Breast epithelium (tissue), 4 donors: ENCODE data around the gene ADARB1. TPM values are rescaled to one million over a fixed set of nuclear protein-coding genes. Genes with fewer than 3 reads are reported as not detected.
A peak's percentile ranks its signal among the peaks of the same experiment; 100 is the strongest.

Experiments used
- DNase-seq, 2 donors: peaks; one replicate each; pipeline ENCODE4 v3.0.0-alpha.2; 2019; ENCODE audit warnings: low spot score in 2 of 2
- H3K27ac ChIP-seq, 2 donors: fragments of 200-600 bp; sonication (generic) in 1 of 2; one replicate each; pipeline ENCODE4 v1.5.1; 2016 to 2019; ENCODE audit warnings: mild to moderate bottlenecking in 1 of 2
- H3K27me3 ChIP-seq, 2 donors: fragments of 200-600 bp; sonication (generic) in 1 of 2; one replicate each; pipeline versions ENCODE4 v1.5.1 to v1.6.0; 2017 to 2019; ENCODE audit warnings: control low read depth in 1 of 2, mild to moderate bottlenecking in 1 of 2
- H3K36me3 ChIP-seq: fragments of 200-600 bp; one replicate; pipeline ENCODE4 v1.5.1; 2019
- H3K4me1 ChIP-seq, 2 donors: fragments of 200-600 bp; sonication (generic); one replicate each; pipeline ENCODE4 v1.5.1; 2016 to 2019; ENCODE audit warnings: control low read depth in 1 of 2
- H3K4me3 ChIP-seq, 3 donors: fragments of 200-600 bp; sonication (generic); 1 replicate in 2 of 3; 2 replicates in 1 of 3; pipeline ENCODE4 v1.5.1; 2016 to 2019; ENCODE audit warnings: mild to moderate bottlenecking in 3 of 3, moderate library complexity in 2 of 3
- H3K9me3 ChIP-seq, 2 donors: fragments of 200-600 bp; sonication (generic) in 1 of 2; one replicate each; pipeline ENCODE4 v1.5.1; 2016 to 2019; ENCODE audit warnings: control low read depth in 1 of 2
- CTCF ChIP-seq, 3 donors: fragments of 450-650 bp; IDR thresholded peaks; one replicate each; pipeline ENCODE4 v1.5.1; 2016 to 2017; ENCODE audit warnings: antibody characterized with exemption in 3 of 3, mild to moderate bottlenecking in 3 of 3, moderate library complexity in 3 of 3
- POLR2A ChIP-seq: fragments of 450-650 bp; IDR thresholded peaks from one replicate; pipeline ENCODE4 v1.6.1; 2016; ENCODE audit warnings: antibody characterized with exemption, mild to moderate bottlenecking, moderate library complexity
- POLR2AphosphoS5 ChIP-seq, 3 donors: sonication (generic); formaldehyde crosslinking; IDR thresholded peaks; one replicate each; pipeline ENCODE4 v1.6.1; 2017; ENCODE audit warnings: antibody characterized with exemption in 3 of 3
- intact Hi-C: fragments of 100-400 bp; cut with DNase I; formaldehyde crosslinking; loops from one replicate; pipeline ENCODE4 v1.15.1; 2023; ENCODE audit warnings: low total_unique reads
- total RNA-seq, 3 donors: library from RNA; depleted of rRNA; stranded (reverse); fragments of >200 nt; gene quantifications; one replicate each; pipeline ENCODE4 v1.1.0, GENCODE V29; 2016

The ADARB1 gene
- total RNA-seq, 3 donors from 2014 or later = 19.9 to 21.3 (median 20.0) TPM

- H3K4me3 ChIP-seq = no peak overlapping the region
- no peaks in the 10 kb centered on the region for H3K9me3 ChIP-seq
- no peaks in the 10 kb centered on the region for H3K36me3 ChIP-seq
- no peak for TF ChIP-seq CTCF (IDR thresholded peaks at IDR 0.05)
- no peak for TF ChIP-seq POLR2A
- TF ChIP-seq POLR2AphosphoS5 (IDR thresholded peaks at IDR 0.05) = no peak
- intact Hi-C loops = no loop called here
- no peaks in the 10 kb centered on the region for H3K4me1 ChIP-seq
- H3K27ac ChIP-seq = no peak overlapping the region
- peak in 1 of 2 donors; percentile 15 for DNase-seq
- peaks cover 3 to 8% of the 10 kb centered on the region in 2 donors for H3K27me3 ChIP-seq
These were observed 183.4 kb downstream of the ADARB1 start for GRCh38 chr21:45257673-45258341.

DNA sequence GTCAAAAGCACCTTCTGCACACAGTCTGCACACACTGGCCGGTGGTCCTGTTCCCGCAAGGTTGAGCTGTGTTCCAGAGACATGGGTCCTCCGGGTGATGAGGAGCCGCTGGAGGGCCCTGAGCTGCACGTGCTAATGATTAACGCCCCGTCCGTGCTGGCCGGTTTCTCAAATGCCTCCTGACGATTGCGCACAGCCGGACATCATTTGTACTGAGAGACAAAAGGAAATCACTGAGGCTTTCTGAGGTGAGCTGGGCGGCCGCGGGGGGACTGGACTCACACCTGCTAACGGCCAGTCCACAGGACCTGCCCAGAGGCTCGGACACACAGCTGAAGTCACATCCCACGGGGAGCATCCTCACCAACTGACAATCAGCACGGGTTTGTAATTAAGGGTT lies 184.1 kb downstream of the ADARB1 start:
- Histone ChIP-seq H3K27me3 (peaks cover 3 to 8% of the 10 kb centered on the region in 2 donors), H3K4me1 (no peaks in the 10 kb centered on the region), H3K9me3 (no peaks in the 10 kb centered on the region), H3K27ac (no peak overlapping the region), H3K4me3 (no peak overlapping the region), H3K36me3 (no peaks in the 10 kb centered on the region)
- intact Hi-C loops = no loop called here
- DNase-seq = peak; percentile 11 to 38
- TF ChIP-seq POLR2AphosphoS5 (IDR thresholded peaks at IDR 0.05) (no peak), CTCF (IDR thresholded peaks at IDR 0.05) (no peak), POLR2A (no peak)

GRCh38 chr21:45259206-45259840 lies 184.9 kb downstream of the ADARB1 start:
- intact Hi-C loops = no loop called here

DNA sequence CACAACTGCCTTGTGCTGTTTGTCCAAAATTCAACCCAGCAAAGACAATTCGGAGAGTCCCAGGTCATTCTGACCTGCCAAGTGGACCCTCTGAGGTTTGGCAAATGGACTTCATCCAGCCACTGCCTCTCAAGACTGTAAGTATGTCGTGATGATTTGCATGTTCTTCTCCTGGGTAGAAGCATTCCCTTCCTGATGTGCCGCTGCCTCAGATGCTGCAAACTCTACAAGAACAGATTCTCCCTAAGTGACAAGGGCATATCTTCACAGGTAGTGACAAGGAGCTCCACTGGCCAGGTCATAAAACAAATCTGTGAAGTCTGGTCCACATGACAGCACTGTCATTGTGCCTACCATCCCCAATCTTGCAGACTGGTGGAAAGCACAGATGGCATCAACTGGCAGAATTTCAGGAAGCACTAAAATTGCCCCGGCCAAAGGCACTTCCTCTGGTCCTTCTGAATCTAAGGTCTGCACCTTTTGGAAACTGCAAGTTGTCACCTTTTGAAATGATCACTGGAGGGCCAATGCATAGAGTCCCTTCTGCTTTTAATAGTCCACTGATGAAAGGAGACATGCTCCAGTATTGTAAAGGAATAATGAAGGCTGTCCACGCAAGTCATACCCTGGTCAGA lies 185.9 kb downstream of the ADARB1 start:
- Histone ChIP-seq H3K27me3 (peaks cover 3 to 8% of the 10 kb centered on the region in 2 donors), H3K9me3 (no peaks in the 10 kb centered on the region), H3K27ac (no peak overlapping the region), H3K4me1 (no peaks in the 10 kb centered on the region), H3K4me3 (no peak overlapping the region), H3K36me3 (peaks cover 8% of the 10 kb centered on the region)
- intact Hi-C loops = no loop called here
- no peak for TF ChIP-seq POLR2A
- TF ChIP-seq CTCF (IDR thresholded peaks at IDR 0.05) = no peak
- no peak for TF ChIP-seq POLR2AphosphoS5 (IDR thresholded peaks at IDR 0.05)
- peak in 1 of 2 donors; percentile 15 for DNase-seq

More at GRCh38 chr21:45259206-45259840, 184.9 kb downstream of the ADARB1 start:
- TF ChIP-seq CTCF (IDR thresholded peaks at IDR 0.05) = no peak
- no peak for TF ChIP-seq POLR2A
- no peak for TF ChIP-seq POLR2AphosphoS5 (IDR thresholded peaks at IDR 0.05)
- Histone ChIP-seq H3K27ac (no peak overlapping the region), H3K4me3 (no peak overlapping the region), H3K4me1 (no peaks in the 10 kb centered on the region), H3K36me3 (no peaks in the 10 kb centered on the region), H3K27me3 (peaks cover 3 to 8% of the 10 kb centered on the region in 2 donors), H3K9me3 (no peaks in the 10 kb centered on the region)
- peak; percentile 9 to 11 for DNase-seq

- Histone ChIP-seq H3K4me3 (no peak overlapping the region), H3K4me1 (no peaks in the 10 kb centered on the region), H3K9me3 (no peaks in the 10 kb centered on the region), H3K27ac (no peak overlapping the region), H3K36me3 (peaks cover 12% of the 10 kb centered on the region), H3K27me3 (peaks cover 3 to 4% of the 10 kb centered on the region in 2 donors)
- TF ChIP-seq POLR2A (no peak), POLR2AphosphoS5 (IDR thresholded peaks at IDR 0.05) (no peak), CTCF (IDR thresholded peaks at IDR 0.05) (no peak)
- intact Hi-C loops = no loop called here
- DNase-seq = peak in 1 of 2 donors; percentile 19
These were observed 186.7 kb downstream of the ADARB1 start for GRCh38 chr21:45261093-45261492.
